K562 (cell line): ENCODE measurements around the gene ZNF222. TPM values are rescaled to one million over a fixed set of nuclear protein-coding genes. Genes with fewer than 3 reads are reported as not detected.

ENCODE experiments used
- ATAC-seq: fragments of 200-7000 bp; cut with Tn5 transposase; 3 replicates; pipeline ENCODE4 v1.9.1; 2020; ENCODE audit warnings: moderate library complexity
- BruUV-seq: library from RNA; stranded (reverse); fragments of 400-500 nt; replicated peaks from 2 replicates; lab custom pipeline; 2021; lab: Mats Ljungman, UMichigan
- CTCF ChIA-PET: fragments of 300-600 bp; formaldehyde crosslinking; extraction: SDS; loops from one replicate; lab custom pipeline; 2021; ENCODE audit warnings: low intra/inter-chr PET ratio; lab: Yijun Ruan, JAX
- POLR2A ChIA-PET: fragments of 300-600, 350-650 bp; sonication (Branson Sonifier 250); formaldehyde crosslinking; extraction: SDS; loops from one replicate; lab custom pipeline; 2021; ENCODE audit warnings: antibody characterized with exemption, inconsistent platforms; lab: Yijun Ruan, JAX
- DNase-seq, 4 experiments: peaks; one replicate each; pipeline versions ENCODE4 v3.0.0 to v3.0.0-alpha.2; 2011 to 2018; ENCODE audit warnings: low spot score in 3 of 4, mixed read lengths in 3 of 4; ENCODE audit errors: extremely low read depth in 1 of 4
- FAIRE-seq: peaks from 2 replicates; lab custom pipeline; 2011; peaks lifted over from hg19 to GRCh38; lab: Jason Lieb, UNC
- H2AFZ ChIP-seq: 2 replicates; pipeline ENCODE4 v1.6.0; 2011; ENCODE audit warnings: low read depth, low read length, control low read depth, inconsistent platforms
- H3K27ac ChIP-seq: fragments of 200-600 bp; 3 replicates; pipeline ENCODE4 v1.8.0; 2011; ENCODE audit warnings: low read depth, mild to moderate bottlenecking, control low read depth, inconsistent platforms, low read length, moderate library complexity, mixed read lengths; ENCODE audit errors: extremely low read depth
- H3K27me3 ChIP-seq, 2 experiments: fragments of 300-600 bp in 1 of 2; 2 replicates in 1 of 2; 3 replicates in 1 of 2; pipeline versions ENCODE4 v1.6.0 to v1.8.0; 2011; ENCODE audit warnings: inconsistent platforms in 2 of 2, low read length in 2 of 2, mild to moderate bottlenecking in 1 of 2, mixed read lengths in 1 of 2, moderate library complexity in 1 of 2; ENCODE audit not compliant: control insufficient read depth in 2 of 2, insufficient read depth in 2 of 2
- H3K36me3 ChIP-seq: fragments of 300-600 bp; 3 replicates; pipeline ENCODE4 v1.8.0; 2011; ENCODE audit warnings: mild to moderate bottlenecking, low read length, inconsistent platforms; ENCODE audit not compliant: control insufficient read depth, insufficient read depth
- H3K4me1 ChIP-seq, 2 experiments: fragments of 200-600 bp in 1 of 2; replicated peaks in 1 of 2; 2 replicates in 1 of 2; 3 replicates in 1 of 2; pipeline versions ENCODE4 v1.5.1 to v1.8.0; 2011; ENCODE audit warnings: inconsistent platforms in 2 of 2, low read length in 2 of 2, mild to moderate bottlenecking in 1 of 2, mixed read lengths in 1 of 2, moderate library complexity in 1 of 2; ENCODE audit not compliant: control insufficient read depth in 2 of 2, insufficient read depth in 2 of 2
- H3K4me2 ChIP-seq: 2 replicates; pipeline ENCODE4 v1.6.1; 2011; ENCODE audit warnings: low read length, control low read depth, inconsistent platforms, mixed read lengths; ENCODE audit not compliant: insufficient read depth
- H3K4me3 ChIP-seq: fragments of 200-600 bp; sonication (generic), shearing (Covaris generic); 2 replicates; pipeline ENCODE4 v1.5.1; 2016; ENCODE audit warnings: control low read depth, inconsistent platforms
- H3K79me2 ChIP-seq: fragments of 200-600 bp; 3 replicates; pipeline ENCODE4 v1.8.0; 2011; ENCODE audit warnings: low read length, inconsistent platforms; ENCODE audit not compliant: control insufficient read depth, insufficient read depth
- H3K9ac ChIP-seq, 2 experiments: 2 replicates each; pipeline versions ENCODE4 v1.6.0 to v1.6.1; 2011; ENCODE audit warnings: low read depth in 2 of 2, low read length in 2 of 2, control low read depth in 1 of 2, inconsistent platforms in 1 of 2, mild to moderate bottlenecking in 1 of 2, mixed read lengths in 1 of 2; ENCODE audit not compliant: insufficient read depth in 1 of 2
- H3K9me1 ChIP-seq: one replicate; pipeline ENCODE4 v1.6.0; 2011; ENCODE audit warnings: inconsistent platforms, mild to moderate bottlenecking, low read length, moderate library complexity; ENCODE audit not compliant: control insufficient read depth, insufficient read depth
- H3K9me3 ChIP-seq: replicated peaks from 2 replicates; pipeline ENCODE4 v1.5.1; 2011; ENCODE audit warnings: low read depth, low read length, inconsistent platforms; ENCODE audit not compliant: control insufficient read depth, insufficient read depth
- H4K20me1 ChIP-seq: replicated peaks from 2 replicates; pipeline ENCODE4 v1.6.1; 2011; ENCODE audit warnings: low read length, inconsistent platforms, mixed read lengths; ENCODE audit not compliant: control insufficient read depth, insufficient read depth
- ASH1L ChIP-seq: fragments of 450-650 bp; IDR thresholded peaks from 2 replicates; pipeline ENCODE4 v1.6.1; 2018; ENCODE audit warnings: borderline replicate concordance, mild to moderate bottlenecking, low read depth; ENCODE audit not compliant: partially characterized antibody
- CREM ChIP-seq: IDR thresholded peaks from 2 replicates; pipeline ENCODE4 v1.6.1; 2014; ENCODE audit warnings: antibody characterized with exemption, low read depth
- CTBP1 ChIP-seq: fragments of 450-650 bp; IDR thresholded peaks from 2 replicates; pipeline ENCODE4 v1.6.1; 2016; ENCODE audit warnings: borderline replicate concordance
- EP300 ChIP-seq: IDR thresholded peaks from 2 replicates; pipeline ENCODE4 v1.6.1; 2012; ENCODE audit warnings: low read length, improper control_type of control experiment
- ETV1 ChIP-seq: fragments of 450-650 bp; conservative IDR thresholded peaks from 2 replicates; pipeline ENCODE4 v1.6.1; 2016; ENCODE audit warnings: missing genetic modification characterization, control low read depth, low read depth, missing compliant biosample characterization
- HDAC3 ChIP-seq: fragments of 450-650 bp; IDR thresholded peaks from 2 replicates; pipeline ENCODE4 v1.6.1; 2018; ENCODE audit warnings: borderline replicate concordance, mild to moderate bottlenecking, moderate library complexity; ENCODE audit not compliant: partially characterized antibody
- JUND ChIP-seq, 2 experiments: IDR thresholded peaks; 2 replicates in 1 of 2; 3 replicates in 1 of 2; pipeline ENCODE4 v1.6.1; 2011; ENCODE audit warnings: borderline replicate concordance in 2 of 2, low read depth in 2 of 2, low read length in 2 of 2, improper control_type of control experiment in 1 of 2, missing biosample characterization in 1 of 2, missing genetic modification characterization in 1 of 2, missing genetic modification reagents in 1 of 2
- MCM3 ChIP-seq: fragments of 450-650 bp; IDR thresholded peaks from 2 replicates; pipeline ENCODE4 v1.6.1; 2016
- NCOA4 ChIP-seq: fragments of 450-650 bp; IDR thresholded peaks from 2 replicates; pipeline ENCODE4 v1.6.1; 2018; ENCODE audit warnings: mild to moderate bottlenecking; ENCODE audit not compliant: partially characterized antibody
- RCOR1 ChIP-seq, 2 experiments: IDR thresholded peaks; 2 replicates each; pipeline ENCODE4 v1.6.1; 2012; ENCODE audit warnings: low read depth in 2 of 2, low read length in 2 of 2, borderline replicate concordance in 1 of 2, improper control_type of control experiment in 1 of 2
- SUPT5H ChIP-seq: fragments of 450-650 bp; IDR thresholded peaks from 2 replicates; pipeline ENCODE4 v1.6.1; 2016
- TEAD4 ChIP-seq, 2 experiments: sonication (generic) in 1 of 2; formaldehyde crosslinking in 1 of 2; IDR thresholded peaks; 2 replicates each; pipeline versions ENCODE4 v1.6.1 to v1.8.0; 2012 to 2022; ENCODE audit warnings: borderline replicate concordance in 1 of 2, inconsistent platforms in 1 of 2, low read length in 1 of 2, mild to moderate bottlenecking in 1 of 2, missing genetic modification reagents in 1 of 2
- YBX1 ChIP-seq: fragments of 450-650 bp; IDR thresholded peaks from 2 replicates; pipeline ENCODE4 v1.7.1; 2016; ENCODE audit warnings: mild to moderate bottlenecking
- ZNF347 ChIP-seq: fragments of 450-650 bp; formaldehyde crosslinking; IDR thresholded peaks from 2 replicates; pipeline ENCODE4 v1.4.0; 2020; ENCODE audit warnings: low read depth, mild to moderate bottlenecking, moderate library complexity
- WGBS: fragments of 100-300 bp; shearing (Covaris generic); methylation state at CpG from one replicate; pipeline ENCODE4 v1.1.6; 2016; ENCODE audit warnings: low coverage, mixed read lengths; ENCODE audit not compliant: insufficient coverage; ENCODE audit errors: missing lambda C conversion rate; 5-methylcytosine and 5-hydroxymethylcytosine counted together
- in situ Hi-C: fragments of 300-500 bp; cut with MboI; formaldehyde crosslinking; loops from 4 replicates; pipeline ENCODE4 v1.15.0; 2018; ENCODE audit warnings: inconsistent platforms, mixed read lengths
- intact Hi-C: fragments of 100-400 bp; cut with micrococcal nuclease; formaldehyde crosslinking; loops from 2 replicates; pipeline ENCODE4 v1.14.2; 2022
- polyA plus RNA-seq, 8 experiments: library from polyadenylated mRNA; depleted of rRNA in 4 of 8; stranded (reverse) in 5 of 8; unstranded in 3 of 8; fragments of >200 nt; fragmentation: Nextera tagmentation in 2 of 8; fragmentation: Illumina TruSeq in 1 of 8; extraction: Ambion mirVana in 2 of 8; extraction: Trizol in 1 of 8; gene quantifications; 2 replicates each; pipeline versions ENCODE4 v1.2.1 to v1.2.3, GENCODE V29; 2011 to 2014; ENCODE audit warnings: inconsistent platforms in 1 of 8, missing spikeins in 1 of 8
- total RNA-seq, 7 experiments: library from RNA; depleted of rRNA in 6 of 7; stranded (reverse); fragments of >200 nt in 6 of 7; fragmentation: Illumina TruSeq in 2 of 7; extraction: Trizol in 2 of 7; gene quantifications; 2 replicates each; pipeline versions ENCODE4 v1.2.1 to v1.2.3, GENCODE V29; 2011 to 2021; ENCODE audit warnings: low replicate concordance in 1 of 7
- TF ChIP-seq, protein P1 (sequence below): fragments of 450-650 bp; IDR thresholded peaks from 2 replicates; pipeline ENCODE4 v1.6.1; 2017; ENCODE audit warnings: mild to moderate bottlenecking, moderate library complexity

ZNF222 gene
- total and polyA plus RNA-seq, 9 of the 15 experiments (the other 6 are each of a cell fraction or from before 2014, with no cell fraction given), result 2.3 to 4.5 (median 3.0) TPM

GRCh38 chr19:44002212-44002565, 23.0 kb upstream of the ZNF222 start (continued):
- TF ChIP-seq HDAC3 (no peak), MCM3 (no peak), JUND (IDR thresholded peaks at IDR 0.05; ENCODE audit: borderline replicate concordance, low read depth, low read length) (no peak), JUND (tag; IDR thresholded peaks at IDR 0.05; ENCODE audit: borderline replicate concordance, low read depth, low read length) (no peak)

DNA sequence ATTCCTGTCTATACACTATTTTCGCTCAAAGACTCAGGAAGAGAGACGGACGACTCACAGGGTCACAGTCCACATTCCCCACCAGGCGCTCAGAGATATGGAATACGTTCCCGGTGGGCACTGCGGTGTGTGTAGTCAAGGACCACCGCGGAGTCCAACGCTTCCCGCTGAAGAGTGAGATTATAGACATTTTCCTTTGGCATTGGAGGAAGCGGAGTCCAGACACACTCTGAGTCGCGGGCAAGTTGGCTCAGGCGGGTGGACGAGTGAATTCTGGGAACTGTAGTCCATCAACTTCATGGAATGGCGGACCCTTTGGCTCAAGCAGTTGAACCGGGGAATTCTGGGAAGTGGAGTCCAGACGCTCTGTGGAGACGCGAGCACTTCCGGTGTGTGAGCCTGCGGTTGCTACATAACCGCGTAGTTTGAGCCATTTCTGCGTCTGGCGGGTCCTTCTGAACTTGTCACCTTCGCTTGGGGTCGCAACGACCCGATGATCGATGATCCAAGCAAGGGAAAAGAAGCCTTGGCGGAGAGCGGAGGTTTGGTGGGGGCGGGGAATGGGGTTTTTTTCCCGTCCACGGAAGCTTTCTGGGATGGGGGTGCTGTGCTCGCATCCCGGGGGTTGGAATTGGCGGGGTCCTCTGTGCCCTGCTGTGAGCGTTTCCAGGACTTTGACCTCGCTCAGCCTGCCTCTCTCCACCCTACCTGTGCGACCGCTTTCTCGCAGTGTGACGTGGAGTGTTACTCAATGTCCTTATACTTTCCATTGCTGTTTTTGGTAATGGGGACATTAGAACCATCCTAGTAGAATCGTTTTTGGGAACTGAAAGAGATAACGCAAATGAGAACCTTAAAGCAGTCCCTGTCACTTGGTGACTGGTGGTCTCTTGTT, 22.4 kb upstream of the ZNF222 start, which contains the start of gene ZNF230:
TSS of gene ZNF230 (plus strand) at position 392 of the 895 bp plus-strand sequence. CDS start 4,122 bp downstream, outside the sequence.
- BruUV-seq, result TSS peak; percentile 91
- in situ Hi-C loops, result no loop called here
- H2AFZ ChIP-seq, result peak within 1 kb of the TSS; percentile 94
- peaks cover 7% of the 10 kb centered on the region; the same call in 1 of the 3 replicates for H3K79me2 ChIP-seq
- H3K4me2 ChIP-seq, result peak within 1 kb of the TSS; percentile 91
- H3K4me3 ChIP-seq, result peak within 1 kb of the TSS; percentile 60
- no peaks in the 10 kb centered on the region for H4K20me1 ChIP-seq
- FAIRE-seq (peak; percentile 99), ATAC-seq (peak; percentile 100), DNase-seq (peak; percentile 86 to 96 (median 89))
- POLR2A ChIA-PET, result no interaction called here
- H3K27me3 ChIP-seq, result no peaks in the 10 kb centered on the region
- WGBS, result 1% methylated on average over 46 of the region's 48 CpGs
- H3K27ac ChIP-seq, result peak within 1 kb of the TSS; percentile 60
- peak within 1 kb of the TSS; percentile 72 to 92 for H3K9ac ChIP-seq
- H3K9me1 ChIP-seq, result no peaks in the 10 kb centered on the region
- intact Hi-C loops, result loop anchor here (10.0 kb wide), 1 partner anchor 112 kb away; the partner anchor contains the start of gene ZNF225
- no peaks in the 10 kb centered on the region for H3K36me3 ChIP-seq
- no peaks in the 10 kb centered on the region; the same call in 1 of the 2 replicates for H3K9me3 ChIP-seq
- CTCF ChIA-PET, result no interaction called here
- H3K4me1 ChIP-seq, result peaks cover 0 to 4% of the 10 kb centered on the region in 2 experiments; a peak in 2 of 5 replicates
- TF ChIP-seq NCOA4 (no peak), CTBP1 (no peak; the same call in 1 of the 2 replicates), ETV1 (tag) (peak; percentile 90), SUPT5H (peak; percentile 70), ASH1L (peak; percentile 58), JUND (IDR thresholded peaks at IDR 0.05; ENCODE audit: borderline replicate concordance, low read depth, low read length) (0 out of 2 replicates have a peak, but pooled peaks have one; percentile 39), JUND (tag; IDR thresholded peaks at IDR 0.05; ENCODE audit: borderline replicate concordance, low read depth, low read length) (no peak; the same call in 2 of the 3 replicates), CREM (peak; percentile 94), ZNF347 (CRISPR knock-in tag) (no peak), EP300 (0 out of 2 replicates have a peak, but pooled peaks have one; percentile 32), RCOR1 (IDR thresholded peaks at IDR 0.05; ENCODE audit: borderline replicate concordance in 1 of 2, low read depth in 2 of 2, low read length in 2 of 2) (0 out of 4 replicates have a peak, but pooled peaks of 1 of the 2 experiments have one; percentile 24), YBX1 (no peak), TEAD4 (IDR thresholded peaks at IDR 0.05; ENCODE audit: low read length) (peak; percentile 51), TEAD4 (CRISPR knock-in tag; IDR thresholded peaks at IDR 0.05; ENCODE audit: borderline replicate concordance) (no peak)
- TF ChIP-seq, protein P1, sequence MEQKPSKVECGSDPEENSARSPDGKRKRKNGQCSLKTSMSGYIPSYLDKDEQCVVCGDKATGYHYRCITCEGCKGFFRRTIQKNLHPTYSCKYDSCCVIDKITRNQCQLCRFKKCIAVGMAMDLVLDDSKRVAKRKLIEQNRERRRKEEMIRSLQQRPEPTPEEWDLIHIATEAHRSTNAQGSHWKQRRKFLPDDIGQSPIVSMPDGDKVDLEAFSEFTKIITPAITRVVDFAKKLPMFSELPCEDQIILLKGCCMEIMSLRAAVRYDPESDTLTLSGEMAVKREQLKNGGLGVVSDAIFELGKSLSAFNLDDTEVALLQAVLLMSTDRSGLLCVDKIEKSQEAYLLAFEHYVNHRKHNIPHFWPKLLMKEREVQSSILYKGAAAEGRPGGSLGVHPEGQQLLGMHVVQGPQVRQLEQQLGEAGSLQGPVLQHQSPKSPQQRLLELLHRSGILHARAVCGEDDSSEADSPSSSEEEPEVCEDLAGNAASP, result no peak
